Tibial artery (tissue), 4 donors: ENCODE measurements around the gene TRMT2A.

ENCODE experiments used
- DNase-seq, 2 donors: peaks; one replicate each; pipeline ENCODE4 v3.0.0-alpha.2; 2019
- H3K27ac ChIP-seq, 2 donors: fragments of 200-600 bp; sonication (generic) in 1 of 2; 1 replicate in 1 of 2; 2 replicates in 1 of 2; pipeline ENCODE4 v1.5.1; 2018 to 2019; ENCODE audit warnings: mild to moderate bottlenecking in 1 of 2
- H3K27me3 ChIP-seq, 2 donors: fragments of 200-600 bp; sonication (generic) in 1 of 2; one replicate each; pipeline versions ENCODE4 v1.5.1 to v1.6.0; 2016 to 2019
- H3K36me3 ChIP-seq, 3 donors: fragments of 200-600 bp; sonication (generic) in 2 of 3; one replicate each; pipeline ENCODE4 v1.5.1; 2016 to 2019; ENCODE audit warnings: mild to moderate bottlenecking in 2 of 3
- H3K4me1 ChIP-seq, 4 donors: fragments of 200-600 bp; sonication (generic) in 2 of 4; 1 replicate in 3 of 4; 2 replicates in 1 of 4; pipeline ENCODE4 v1.5.1; 2016 to 2019
- H3K4me3 ChIP-seq, 2 donors: fragments of 200-600 bp; sonication (generic) in 1 of 2; 1 replicate in 1 of 2; 2 replicates in 1 of 2; pipeline ENCODE4 v1.5.1; 2018 to 2019; ENCODE audit warnings: mild to moderate bottlenecking in 2 of 2
- H3K9me3 ChIP-seq, 3 donors: fragments of 200-600 bp; sonication (generic) in 1 of 3; one replicate each; pipeline ENCODE4 v1.5.1; 2016 to 2019
- intact Hi-C: fragments of 100-400 bp; cut with DNase I; formaldehyde crosslinking; loops from one replicate; pipeline ENCODE4 v1.15.0; 2023; ENCODE audit warnings: low total_unique reads
- TF ChIP-seq, protein P1 (sequence below), 2 experiments: fragments of 200-600 bp in 1 of 2; fragments of 450-650 bp in 1 of 2; IDR thresholded peaks; one replicate each; pipeline ENCODE4 v1.5.1; 2017 to 2019; ENCODE audit warnings: antibody characterized with exemption in 2 of 2, mild to moderate bottlenecking in 1 of 2, moderate library complexity in 1 of 2

Gene TRMT2A

DNA sequence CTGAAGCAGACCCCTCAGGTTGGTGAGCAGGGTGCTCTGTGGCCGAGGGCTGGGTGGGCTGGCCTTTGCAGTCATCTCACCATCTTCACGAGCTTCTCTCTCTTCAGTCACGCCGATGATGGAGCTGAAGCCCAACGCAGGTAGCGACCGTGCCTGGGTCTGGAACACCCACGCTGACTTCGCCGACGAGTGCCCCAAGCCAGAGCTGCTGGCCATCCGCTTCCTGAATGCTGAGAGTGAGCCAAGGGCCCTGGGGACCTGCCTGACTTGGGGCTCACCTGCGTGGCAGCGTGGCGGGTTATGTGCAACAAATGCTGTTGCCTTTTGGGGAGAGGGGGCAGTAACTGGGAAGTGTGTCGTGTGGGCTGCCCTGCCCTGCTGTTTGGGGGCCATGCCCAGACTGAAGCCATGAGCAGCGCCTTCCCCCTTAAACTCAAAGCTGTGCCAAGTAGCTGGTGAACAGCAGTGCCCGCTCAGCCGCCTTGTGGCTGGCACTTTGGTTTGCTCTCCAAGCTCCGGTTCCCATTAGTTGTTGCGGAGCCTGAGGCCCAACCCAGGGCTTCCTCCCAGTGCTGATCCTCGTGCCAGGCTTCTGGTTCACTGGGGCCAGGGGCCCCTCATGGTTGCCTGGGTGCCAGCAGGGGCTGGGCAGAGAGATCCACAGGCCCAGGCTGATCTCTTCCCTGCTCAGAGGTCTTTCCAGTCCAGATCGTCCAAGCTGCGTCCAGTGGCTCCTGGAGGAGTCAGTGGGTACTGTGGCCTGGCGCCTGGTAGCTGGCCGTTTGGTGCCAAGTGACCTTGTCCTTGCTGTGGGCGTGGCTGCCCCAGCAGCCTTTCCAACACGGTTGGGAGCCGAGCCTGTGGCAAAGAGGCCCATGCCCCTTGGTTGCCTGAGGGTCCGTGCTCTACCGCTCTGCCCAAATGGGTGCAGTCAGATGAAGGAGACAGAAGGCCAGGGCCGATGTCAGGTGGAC lies 8.5 kb upstream of the TRMT2A start:
- intact Hi-C loops, result no loop called here
- peaks cover 0 to 29% (median 8%) of the 10 kb centered on the region in 4 donors for H3K4me1 ChIP-seq

DNA sequence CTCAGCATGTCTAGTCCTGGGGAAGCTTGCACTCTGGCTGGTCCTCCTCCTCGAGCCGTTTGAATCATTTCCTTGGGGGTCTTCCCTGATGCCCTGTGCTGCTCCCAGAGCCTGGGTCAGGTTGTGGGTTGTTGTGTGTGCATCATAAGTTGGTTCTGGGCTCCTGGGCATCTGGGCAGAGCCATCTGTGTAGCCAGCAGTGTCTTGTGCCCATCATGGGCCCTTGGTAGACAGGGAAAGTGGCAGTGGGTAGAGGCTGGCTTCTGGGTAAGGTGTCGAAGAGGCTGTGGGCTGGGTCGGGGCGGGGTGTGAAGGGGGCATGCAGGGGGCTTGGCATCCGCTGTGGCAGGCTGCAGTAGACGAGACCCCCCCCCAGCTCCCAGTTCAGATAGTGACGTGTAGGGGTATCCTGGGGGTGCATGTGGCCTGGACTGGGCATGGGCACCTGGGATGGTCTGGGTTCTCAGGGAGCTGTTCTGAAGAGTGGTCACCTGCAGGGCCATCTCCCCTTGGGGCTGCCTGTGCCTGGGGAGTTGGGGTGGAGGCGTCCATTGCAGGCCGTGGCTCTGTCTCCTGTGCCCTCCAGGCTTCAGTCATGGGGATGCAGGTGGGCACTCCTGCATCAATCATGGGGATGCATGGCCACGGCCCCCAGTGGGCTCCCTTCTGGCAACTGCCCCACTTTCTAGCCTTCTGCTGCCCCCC lies 7.2 kb upstream of the TRMT2A start:
- intact Hi-C loops, result no loop called here
- H3K36me3 ChIP-seq, result peaks cover 34 to 79% (median 58%) of the 10 kb centered on the region in 3 donors

More for the DNA sequence above, 8.5 kb upstream of the TRMT2A start:
- TF ChIP-seq, protein P1, sequence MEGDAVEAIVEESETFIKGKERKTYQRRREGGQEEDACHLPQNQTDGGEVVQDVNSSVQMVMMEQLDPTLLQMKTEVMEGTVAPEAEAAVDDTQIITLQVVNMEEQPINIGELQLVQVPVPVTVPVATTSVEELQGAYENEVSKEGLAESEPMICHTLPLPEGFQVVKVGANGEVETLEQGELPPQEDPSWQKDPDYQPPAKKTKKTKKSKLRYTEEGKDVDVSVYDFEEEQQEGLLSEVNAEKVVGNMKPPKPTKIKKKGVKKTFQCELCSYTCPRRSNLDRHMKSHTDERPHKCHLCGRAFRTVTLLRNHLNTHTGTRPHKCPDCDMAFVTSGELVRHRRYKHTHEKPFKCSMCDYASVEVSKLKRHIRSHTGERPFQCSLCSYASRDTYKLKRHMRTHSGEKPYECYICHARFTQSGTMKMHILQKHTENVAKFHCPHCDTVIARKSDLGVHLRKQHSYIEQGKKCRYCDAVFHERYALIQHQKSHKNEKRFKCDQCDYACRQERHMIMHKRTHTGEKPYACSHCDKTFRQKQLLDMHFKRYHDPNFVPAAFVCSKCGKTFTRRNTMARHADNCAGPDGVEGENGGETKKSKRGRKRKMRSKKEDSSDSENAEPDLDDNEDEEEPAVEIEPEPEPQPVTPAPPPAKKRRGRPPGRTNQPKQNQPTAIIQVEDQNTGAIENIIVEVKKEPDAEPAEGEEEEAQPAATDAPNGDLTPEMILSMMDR (IDR thresholded peaks at IDR 0.05), result no peak
- H3K27ac ChIP-seq, result no peak overlapping the region
- peaks cover 25 to 66% (median 45%) of the 10 kb centered on the region in 3 donors for H3K36me3 ChIP-seq
- H3K9me3 ChIP-seq, result no peaks in the 10 kb centered on the region
- H3K27me3 ChIP-seq, result no peaks in the 10 kb centered on the region
- H3K4me3 ChIP-seq, result no peak overlapping the region
- DNase-seq, result no peak

DNA sequence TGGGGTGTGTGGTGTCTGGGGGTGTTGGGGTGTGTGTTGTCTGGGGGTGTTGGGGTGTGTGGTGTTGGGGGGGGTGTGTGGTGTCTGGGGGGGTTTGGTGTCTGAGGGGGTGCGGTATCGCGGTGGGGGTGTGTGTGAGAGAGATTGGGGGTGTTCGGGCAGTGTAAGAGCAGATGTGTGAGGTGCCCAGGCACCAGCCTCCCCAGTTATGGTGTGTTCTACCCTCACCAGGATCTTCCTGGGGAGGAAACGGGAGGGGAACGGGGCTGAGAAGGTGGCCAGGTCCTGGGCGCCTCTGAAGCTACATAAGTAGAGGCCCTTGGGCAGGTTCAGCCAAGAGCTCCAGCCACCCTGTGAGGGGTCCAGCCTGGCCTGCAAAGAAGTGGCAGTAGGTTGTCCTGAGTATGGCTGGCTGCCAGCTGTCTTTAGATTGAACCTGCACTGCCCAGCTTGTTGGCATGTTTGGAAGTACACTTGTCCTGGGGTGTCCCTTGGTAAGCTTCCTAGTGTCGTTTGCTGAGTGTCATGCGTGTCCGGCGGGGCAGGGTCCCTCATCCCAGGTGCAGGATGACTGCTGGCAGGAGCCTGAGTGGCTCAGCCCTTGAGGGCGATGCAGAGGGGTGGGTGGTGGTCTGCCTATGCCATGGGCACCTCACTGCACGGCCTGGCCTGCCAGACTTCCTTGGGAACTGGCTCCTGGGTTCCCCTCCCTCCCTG lies 6.5 kb upstream of the TRMT2A start:
- Histone ChIP-seq H3K4me3 (no peak overlapping the region), H3K27ac (no peak overlapping the region), H3K4me1 (peaks cover 0 to 34% (median 11%) of the 10 kb centered on the region in 4 donors), H3K27me3 (no peaks in the 10 kb centered on the region), H3K36me3 (peaks cover 34 to 81% (median 62%) of the 10 kb centered on the region in 3 donors), H3K9me3 (no peaks in the 10 kb centered on the region)
- TF ChIP-seq, protein P1 (IDR thresholded peaks at IDR 0.05), result no peak
- no peak for DNase-seq
- intact Hi-C loops, result no loop called here

More for the DNA sequence above, 7.2 kb upstream of the TRMT2A start:
- no peak overlapping the region for H3K4me3 ChIP-seq
- DNase-seq, result no peak
- no peaks in the 10 kb centered on the region for H3K27me3 ChIP-seq
- H3K9me3 ChIP-seq, result no peaks in the 10 kb centered on the region
- peaks cover 0 to 28% (median 6%) of the 10 kb centered on the region in 4 donors for H3K4me1 ChIP-seq
- TF ChIP-seq, protein P1 (IDR thresholded peaks at IDR 0.05), result no peak
- H3K27ac ChIP-seq, result no peak overlapping the region

DNA sequence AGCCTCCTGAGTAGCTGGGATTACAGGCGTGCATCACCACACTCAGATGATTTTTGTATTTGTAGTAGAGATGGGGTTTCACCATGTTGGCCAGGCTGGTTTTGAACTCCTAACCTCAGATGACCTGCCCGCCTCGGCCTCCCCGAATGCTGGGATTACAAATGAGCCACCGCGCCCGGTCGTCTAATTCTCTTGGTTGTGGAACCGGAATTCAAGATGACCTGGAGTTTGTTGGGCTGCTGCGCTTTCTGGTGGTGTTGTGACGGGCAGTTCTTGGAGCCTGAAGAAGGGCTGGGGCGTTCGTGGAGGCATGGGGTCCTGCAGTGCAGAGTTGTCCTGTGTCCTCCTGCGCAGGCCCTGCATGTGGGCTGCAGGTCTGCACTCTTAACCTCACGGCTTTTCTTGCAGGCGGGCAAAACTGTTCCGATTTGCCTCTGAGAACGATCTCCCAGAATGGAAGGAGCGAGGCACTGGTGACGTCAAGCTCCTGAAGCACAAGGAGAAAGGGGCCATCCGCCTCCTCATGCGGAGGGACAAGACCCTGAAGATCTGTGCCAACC lies 4.9 kb upstream of the TRMT2A start:
- TF ChIP-seq, protein P1 (IDR thresholded peaks at IDR 0.05), result no peak
- peaks cover 34 to 71% (median 62%) of the 10 kb centered on the region in 3 donors for H3K36me3 ChIP-seq
- DNase-seq, result no peak
- intact Hi-C loops, result no loop called here
- H3K4me3 ChIP-seq, result no peak overlapping the region
- no peak overlapping the region for H3K27ac ChIP-seq
- peaks cover 4 to 43% (median 18%) of the 10 kb centered on the region in 4 donors for H3K4me1 ChIP-seq
- H3K27me3 ChIP-seq, result no peaks in the 10 kb centered on the region
- no peaks in the 10 kb centered on the region for H3K9me3 ChIP-seq
